ENCODE results near the gene EFL1.

DNA sequence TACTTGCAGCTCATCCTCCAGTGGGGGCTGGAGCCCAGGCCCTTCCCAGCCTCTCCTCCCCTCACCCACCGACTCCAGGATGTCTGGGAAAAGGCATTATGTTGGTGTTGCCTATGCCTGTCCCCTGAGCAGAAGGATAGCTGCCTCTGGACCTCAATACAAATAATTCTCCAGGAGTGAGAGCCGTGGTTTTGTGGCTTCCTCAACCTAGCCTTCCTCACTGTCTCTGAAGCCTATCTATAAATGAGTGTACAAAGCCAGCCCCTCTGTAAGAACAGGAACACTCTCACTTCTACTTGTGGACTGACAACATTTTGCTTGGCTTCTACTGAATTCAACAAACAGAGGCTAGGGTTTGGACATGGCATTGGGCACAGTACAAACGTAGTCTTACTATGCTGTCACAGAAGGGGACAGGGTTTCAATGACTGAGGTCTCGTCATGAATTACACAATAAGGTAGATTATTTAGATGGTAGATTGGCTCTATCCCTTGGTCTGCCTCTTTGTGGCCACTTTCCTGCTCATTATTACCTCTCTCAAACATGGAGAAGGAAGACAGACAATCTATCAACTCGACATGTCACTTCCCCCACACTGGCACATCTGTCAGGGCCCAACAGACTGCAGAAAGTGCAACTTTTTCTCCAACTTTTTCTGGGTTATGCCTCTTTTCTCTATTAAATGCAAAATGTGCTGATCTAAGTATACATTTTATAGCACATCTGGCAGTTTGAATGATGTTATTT, 134.0 kb downstream of the EFL1 start:
- TF ChIP-seq ZNF274 (IDR thresholded peaks at IDR 0.05; ENCODE audit: low read depth, low read length) (no peak), YY1 (IDR thresholded peaks at IDR 0.05; ENCODE audit: insufficient read depth, insufficient read length) (no peak), SUZ12 (IDR thresholded peaks at IDR 0.05; ENCODE audit: extremely low read depth, insufficient read depth, insufficient read length) (no peak)

Data from NT2/D1 (cell line).